Smooth muscle cell of bladder (primary cell): Measurements from ENCODE around the gene OVAAL. TPM values are rescaled to one million over a fixed set of nuclear protein-coding genes. Genes with fewer than 3 reads are reported as not detected.

Experiments
- total RNA-seq: library from RNA; depleted of rRNA; stranded (reverse); fragments of >200 nt; gene quantifications from 2 replicates; pipeline ENCODE4 v1.2.3, GENCODE V29; 2014

OVAAL gene
- total RNA-seq: not detected in 2 replicates

GRCh38 chr1:180558664-180559063, at the start of gene OVAAL:
Gene OVAAL, plus strand, starts transcription at chr1:180558964.

Other genes starting within 250 kb of the OVAAL start
- 64.0 and 73.5 TPM in 2 replicates for gene ACBD6, start 56.4 kb upstream of the OVAAL start, total RNA-seq
- 19.2 and 31.6 TPM in 2 replicates for gene XPR1, start 73.1 kb downstream of the OVAAL start, total RNA-seq